HEK293T (cell line): Measurements from ENCODE around the gene ATAT1.

ENCODE experiments used
- BHLHE40 ChIP-seq: fragments of 450-650 bp; IDR thresholded peaks from 2 replicates; pipeline ENCODE4 v1.6.1; 2016; ENCODE audit warnings: mild to moderate bottlenecking, moderate library complexity, borderline replicate concordance
- ELF4 ChIP-seq: fragments of 450-650 bp; IDR thresholded peaks from 2 replicates; pipeline ENCODE4 v1.6.1; 2017; ENCODE audit warnings: antibody characterized with exemption
- FOXA1 ChIP-seq: fragments of 450-650 bp; IDR thresholded peaks from 2 replicates; pipeline ENCODE4 v1.6.1; 2016; ENCODE audit warnings: mild to moderate bottlenecking
- FOXK2 ChIP-seq: fragments of 450-650 bp; IDR thresholded peaks from 2 replicates; pipeline ENCODE4 v1.6.1; 2016; ENCODE audit warnings: mild to moderate bottlenecking
- HDGF ChIP-seq: fragments of 450-650 bp; IDR thresholded peaks from 2 replicates; pipeline ENCODE4 v1.6.1; 2017; ENCODE audit warnings: antibody characterized with exemption, borderline replicate concordance
- PKNOX1 ChIP-seq: fragments of 450-650 bp; IDR thresholded peaks from 2 replicates; pipeline ENCODE4 v1.6.1; 2016
- SP1 ChIP-seq: fragments of 450-650 bp; IDR thresholded peaks from 2 replicates; pipeline ENCODE4 v1.6.1; 2017
- SUZ12 ChIP-seq: fragments of 450-650 bp; IDR thresholded peaks from 2 replicates; pipeline ENCODE4 v1.6.1; 2016; ENCODE audit warnings: mild to moderate bottlenecking
- ZNF384 ChIP-seq: fragments of 450-650 bp; IDR thresholded peaks from 2 replicates; pipeline ENCODE4 v1.6.1; 2016

- TF ChIP-seq FOXA1: no peak
- TF ChIP-seq SP1: no peak
- no peak for TF ChIP-seq BHLHE40
- TF ChIP-seq ZNF384: no peak
- no peak for TF ChIP-seq HDGF
- no peak for TF ChIP-seq PKNOX1
- no peak for TF ChIP-seq SUZ12
- peak; percentile 60 for TF ChIP-seq ELF4
- no peak for TF ChIP-seq FOXK2
These were observed 46.0 kb downstream of the ATAT1 start, which contains the start of gene DHX16 for GRCh38 chr6:30672445-30673253.
